ENCODE results near the gene HOXA6.

Gene HOXA6

GRCh38 chr7:27095897-27096767 is 51.4 kb downstream of the HOXA6 start, which contains the start of gene HOXA1:
Gene HOXA1, minus strand, starts transcription at chr7:27096000. Its CDS starts 88 bp downstream, at chr7:27095912.
- DNase-seq = peak; percentile 83

Data from activated CD4-positive, alpha-beta T cell treated with anti-CD3 and anti-CD28 coated beads, Interleukin-10, Interleukin-2, amounts not matched to agents 100 ng/mL and 50 ng/mL, durations not matched to agents 16 hours and 8 hours (primary cell).